Measurements from ENCODE around the gene STARD13. TPM values are rescaled to one million over a fixed set of nuclear protein-coding genes. Genes with fewer than 3 reads are reported as not detected.

The STARD13 gene
- total RNA-seq, 4 donors from 2014 or later, result 31.1 to 63.4 (median 38.9) TPM

GRCh38 chr13:33318037-33318436, 32.5 kb upstream of the STARD13 start:
- DNase-seq (ENCODE audit: low spot score) (no peak), ATAC-seq (ENCODE audit: low FRiP score) (no peak)
- no peak for TF ChIP-seq CTCF (IDR thresholded peaks at IDR 0.05)

GRCh38 chr13:33316890-33317289, 31.3 kb upstream of the STARD13 start:
- ATAC-seq (ENCODE audit: low FRiP score), result no peak
- DNase-seq (ENCODE audit: low spot score), result no peak
- no peak for TF ChIP-seq CTCF (IDR thresholded peaks at IDR 0.05)

- ATAC-seq (ENCODE audit: low FRiP score) (no peak), DNase-seq (ENCODE audit: low spot score) (no peak)
- no peak for TF ChIP-seq CTCF (IDR thresholded peaks at IDR 0.05)
These were observed 27.9 kb upstream of the STARD13 start for GRCh38 chr13:33313504-33313903.

- ATAC-seq (ENCODE audit: low FRiP score) (no peak), DNase-seq (ENCODE audit: low spot score) (no peak)
- no peak for TF ChIP-seq CTCF (IDR thresholded peaks at IDR 0.05)
These were observed 27.3 kb upstream of the STARD13 start for GRCh38 chr13:33312861-33313212.

GRCh38 chr13:33312150-33312860, 26.8 kb upstream of the STARD13 start:
- no peak for TF ChIP-seq CTCF (IDR thresholded peaks at IDR 0.05)
- no peak for ATAC-seq (ENCODE audit: low FRiP score)
- DNase-seq (ENCODE audit: low spot score), result no peak

GRCh38 chr13:33311040-33311439, 25.5 kb upstream of the STARD13 start:
- DNase-seq (ENCODE audit: low spot score) (no peak), ATAC-seq (ENCODE audit: low FRiP score) (no peak)
- TF ChIP-seq CTCF (IDR thresholded peaks at IDR 0.05), result no peak

- no peak for TF ChIP-seq CTCF (IDR thresholded peaks at IDR 0.05)
These were observed 24.9 kb upstream of the STARD13 start for GRCh38 chr13:33310245-33311038.

More at GRCh38 chr13:33310245-33311038, 24.9 kb upstream of the STARD13 start:
- no peak for DNase-seq (ENCODE audit: low spot score)
- ATAC-seq (ENCODE audit: low FRiP score), result no peak

Data from omental fat pad (tissue), 4 donors.